HG03039 (cell line): ENCODE measurements around the gene EFS.

Source experiments
- ATAC-seq: cut with Tn5 transposase; IDR thresholded peaks from one replicate; pipeline ENCODE4 v1.9.1; 2021; ENCODE audit warnings: mild to moderate bottlenecking, moderate library complexity; ENCODE audit not compliant: unreplicated experiment

EFS gene

GRCh38 chr14:23307146-23307530 is 57.8 kb downstream of the EFS start:
- no peak for ATAC-seq

GRCh38 chr14:23306412-23307145 is 58.4 kb downstream of the EFS start, which contains the start of gene BCL2L2:
Gene BCL2L2, plus strand, starts transcription at chr14:23306833. Its CDS starts 935 bp downstream, at chr14:23307768.
- no peak for ATAC-seq
